H1 (cell line): ENCODE results near the gene CACNG7. TPM values are rescaled to one million over a fixed set of nuclear protein-coding genes. Genes with fewer than 3 reads are reported as not detected.

Experiments used
- CTCF ChIA-PET: fragments of 300-600 bp; sonication (Branson Sonifier 250); formaldehyde crosslinking; loops from one replicate; lab custom pipeline; 2021; ENCODE audit not compliant: partially characterized antibody; lab: Charles Lee
- POLR2A ChIA-PET: fragments of 300-600 bp; sonication (Branson Sonifier 250); formaldehyde crosslinking; loops from one replicate; lab custom pipeline; 2021; ENCODE audit warnings: inconsistent platforms; ENCODE audit not compliant: partially characterized antibody; lab: Charles Lee
- DNase-seq, 2 experiments: peaks; one replicate each; pipeline versions ENCODE4 v3.0.0 to v3.0.0-alpha.2; 2010 to 2022; ENCODE audit warnings: low spot score in 2 of 2, low read depth in 1 of 2, mixed read lengths in 1 of 2
- FAIRE-seq: peaks from 2 replicates; lab custom pipeline; 2011; peaks lifted over from hg19 to GRCh38; lab: Jason Lieb, UNC
- H2AFZ ChIP-seq: 2 replicates; pipeline ENCODE4 v1.8.1; 2012; ENCODE audit warnings: low read length, inconsistent platforms
- H2AK5ac ChIP-seq: 2 replicates; pipeline ENCODE4 v1.6.1; 2013; ENCODE audit warnings: low read depth, low read length
- H2BK120ac ChIP-seq: replicated peaks from 2 replicates; pipeline ENCODE3; 2013; ENCODE audit warnings: low read depth, low read length, inconsistent platforms
- H2BK12ac ChIP-seq: 2 replicates; pipeline ENCODE4 v1.6.1; 2013; ENCODE audit warnings: low read depth, low read length
- H2BK15ac ChIP-seq: 2 replicates; pipeline ENCODE4 v1.6.1; 2013; ENCODE audit warnings: low read length
- H2BK20ac ChIP-seq: 2 replicates; pipeline ENCODE4 v1.6.1; 2013; ENCODE audit warnings: low read length
- H2BK5ac ChIP-seq: 2 replicates; pipeline ENCODE4 v1.6.1; 2013; ENCODE audit warnings: low read depth, low read length
- H3K14ac ChIP-seq: 2 replicates; pipeline ENCODE4 v1.6.1; 2013; ENCODE audit warnings: inconsistent platforms; ENCODE audit not compliant: insufficient read length
- H3K18ac ChIP-seq: 2 replicates; pipeline ENCODE4 v1.6.1; 2013; ENCODE audit warnings: low read length; ENCODE audit errors: extremely low read depth
- H3K23ac ChIP-seq: 2 replicates; pipeline ENCODE4 v1.6.1; 2013; ENCODE audit warnings: inconsistent platforms; ENCODE audit not compliant: insufficient read length
- H3K23me2 ChIP-seq: 2 replicates; pipeline ENCODE4 v1.6.1; 2013; ENCODE audit warnings: low read depth, low read length
- H3K27ac ChIP-seq: 2 replicates; pipeline ENCODE4 v1.6.1; 2011; ENCODE audit warnings: low read depth, low read length, inconsistent platforms
- H3K27me3 ChIP-seq, 4 experiments: replicated peaks in 1 of 4; 1 replicate in 1 of 4; 2 replicates in 3 of 4; pipeline versions ENCODE4 v1.6.1 to v1.8.1; 2011 to 2013; ENCODE audit warnings: low read length in 3 of 4, mild to moderate bottlenecking in 3 of 4, inconsistent platforms in 2 of 4, mixed read lengths in 2 of 4, moderate library complexity in 1 of 4; ENCODE audit not compliant: control insufficient read depth in 3 of 4, insufficient read depth in 3 of 4; ENCODE audit errors: extremely low read depth in 1 of 4
- H3K36me3 ChIP-seq, 4 experiments: 2 replicates each; pipeline versions ENCODE4 v1.6.1 to v1.8.1; 2011 to 2013; ENCODE audit warnings: mild to moderate bottlenecking in 4 of 4, low read length in 3 of 4, moderate library complexity in 2 of 4, control low read depth in 1 of 4, inconsistent platforms in 1 of 4; ENCODE audit not compliant: insufficient read depth in 4 of 4, control insufficient read depth in 2 of 4
- H3K4ac ChIP-seq: replicated peaks from 2 replicates; pipeline ENCODE3; 2013; ENCODE audit warnings: low read length, low read depth, mixed read lengths, inconsistent platforms; ENCODE audit not compliant: insufficient read length
- H3K4me1 ChIP-seq, 4 experiments: replicated peaks in 1 of 4; 1 replicate in 1 of 4; 2 replicates in 3 of 4; pipeline versions ENCODE4 v1.6.1 to v1.8.1; 2011 to 2013; ENCODE audit warnings: low read length in 3 of 4, inconsistent platforms in 2 of 4, mixed read lengths in 1 of 4; ENCODE audit not compliant: insufficient read depth in 4 of 4, control insufficient read depth in 3 of 4
- H3K4me2 ChIP-seq, 2 experiments: 2 replicates each; pipeline versions ENCODE4 v1.6.1 to v1.8.1; 2011 to 2013; ENCODE audit warnings: low read depth in 2 of 2, low read length in 2 of 2, control low read depth in 1 of 2, inconsistent platforms in 1 of 2, mild to moderate bottlenecking in 1 of 2; ENCODE audit not compliant: insufficient read depth in 1 of 2
- H3K4me3 ChIP-seq, 4 experiments: fragments of 200-600, 300-600 bp in 1 of 4; sonication (generic), shearing (Covaris generic), sonication (Bioruptor Twin) in 1 of 4; 2 replicates each; pipeline versions ENCODE4 v1.5.1 to v1.8.1; 2011 to 2016; ENCODE audit warnings: low read length in 4 of 4, low read depth in 3 of 4, control low read depth in 2 of 4, inconsistent platforms in 2 of 4, mild to moderate bottlenecking in 2 of 4, mixed read lengths in 1 of 4, moderate library complexity in 1 of 4; ENCODE audit not compliant: insufficient read depth in 2 of 4; ENCODE audit errors: extremely low read depth in 1 of 4
- H3K56ac ChIP-seq: replicated peaks from 2 replicates; pipeline ENCODE3; 2013; ENCODE audit warnings: low read depth, mild to moderate bottlenecking, mixed read lengths, low read length, inconsistent platforms; ENCODE audit not compliant: insufficient read length
- H3K79me1 ChIP-seq: 2 replicates; pipeline ENCODE4 v1.6.1; 2013; ENCODE audit warnings: low read depth, low read length, control low read depth
- H3K79me2 ChIP-seq, 2 experiments: 2 replicates each; pipeline versions ENCODE4 v1.6.1 to v1.8.1; 2012 to 2013; ENCODE audit warnings: low read length in 2 of 2, mild to moderate bottlenecking in 2 of 2, inconsistent platforms in 1 of 2; ENCODE audit not compliant: insufficient read depth in 2 of 2, control insufficient read depth in 1 of 2
- H3K9ac ChIP-seq, 4 experiments: replicated peaks in 1 of 4; 1 replicate in 1 of 4; 2 replicates in 3 of 4; pipeline versions ENCODE4 v1.6.1 to v1.8.1; 2011 to 2013; ENCODE audit warnings: low read depth in 3 of 4, low read length in 3 of 4, control low read depth in 2 of 4, mild to moderate bottlenecking in 2 of 4, moderate library complexity in 2 of 4, inconsistent platforms in 1 of 4; ENCODE audit errors: extremely low read depth in 1 of 4
- H3K9me3 ChIP-seq, 2 experiments: 2 replicates each; pipeline versions ENCODE4 v1.6.1 to v1.8.1; 2012 to 2013; ENCODE audit warnings: mild to moderate bottlenecking in 2 of 2, moderate library complexity in 2 of 2, control low read depth in 1 of 2, inconsistent platforms in 1 of 2, low read depth in 1 of 2, low read length in 1 of 2, mixed read lengths in 1 of 2; ENCODE audit not compliant: insufficient read depth in 2 of 2
- H4K20me1 ChIP-seq, 2 experiments: replicated peaks in 1 of 2; 2 replicates each; pipeline versions ENCODE3 to v1.8.1; 2011 to 2013; ENCODE audit warnings: inconsistent platforms in 2 of 2, low read length in 2 of 2, mild to moderate bottlenecking in 1 of 2; ENCODE audit not compliant: insufficient read depth in 2 of 2, control insufficient read depth in 1 of 2
- H4K5ac ChIP-seq: 2 replicates; pipeline ENCODE4 v1.6.1; 2013; ENCODE audit warnings: low read length, low read depth, mixed read lengths, inconsistent platforms; ENCODE audit not compliant: insufficient read length
- H4K8ac ChIP-seq: 2 replicates; pipeline ENCODE4 v1.8.0; 2013; ENCODE audit warnings: mild to moderate bottlenecking, moderate library complexity, low read length, inconsistent platforms; ENCODE audit not compliant: insufficient read depth; ENCODE audit errors: extremely low read depth
- H4K91ac ChIP-seq: replicated peaks from 2 replicates; pipeline ENCODE3; 2013; ENCODE audit warnings: low read length, mixed read lengths, inconsistent platforms; ENCODE audit not compliant: insufficient read length
- ASH2L ChIP-seq: fragments of 200-600, 300-600 bp; sonication (generic); IDR thresholded peaks from one replicate; pipeline ENCODE4 v1.7.1; 2017; ENCODE audit warnings: low read length
- EGR1 ChIP-seq: IDR thresholded peaks from 2 replicates; pipeline ENCODE4 v1.6.1; 2011; ENCODE audit warnings: low read depth, low read length, borderline replicate concordance
- GABPA ChIP-seq: IDR thresholded peaks from 2 replicates; pipeline ENCODE4 v1.6.1; 2011; ENCODE audit warnings: mild to moderate bottlenecking, low read length, moderate library complexity, borderline replicate concordance; ENCODE audit not compliant: insufficient read depth
- HDAC6 ChIP-seq: IDR thresholded peaks from one replicate; pipeline ENCODE4 v1.7.1; 2012; ENCODE audit warnings: low read depth, mild to moderate bottlenecking, inconsistent platforms, low read length, moderate library complexity
- KDM1A ChIP-seq: fragments of 200-600, 300-600 bp; sonication (generic); IDR thresholded peaks from 2 replicates; pipeline ENCODE4 v1.7.1; 2016; ENCODE audit warnings: mild to moderate bottlenecking, low read length, borderline replicate concordance
- POU5F1 ChIP-seq: IDR thresholded peaks from 2 replicates; pipeline ENCODE4 v1.6.1; 2011; ENCODE audit warnings: low read depth, mild to moderate bottlenecking, low read length, moderate library complexity
- RFX5 ChIP-seq: IDR thresholded peaks from 2 replicates; pipeline ENCODE4 v1.6.1; 2011; ENCODE audit warnings: low read depth, low read length, improper control_type of control experiment, borderline replicate concordance
- RXRA ChIP-seq: IDR thresholded peaks from 2 replicates; pipeline ENCODE4 v1.6.1; 2011; ENCODE audit warnings: low read depth, mild to moderate bottlenecking, low read length, moderate library complexity; ENCODE audit not compliant: insufficient read depth
- SIN3A ChIP-seq, 2 experiments: IDR thresholded peaks in 1 of 2; conservative IDR thresholded peaks in 1 of 2; 2 replicates each; pipeline ENCODE4 v1.6.1; 2011 to 2012; ENCODE audit warnings: low read length in 2 of 2, improper control_type of control experiment in 1 of 2, low read depth in 1 of 2, mild to moderate bottlenecking in 1 of 2
- SUZ12 ChIP-seq: fragments of 200-600 bp; sonication (generic); IDR thresholded peaks from 2 replicates; pipeline ENCODE4 v1.6.1; 2012; ENCODE audit warnings: mild to moderate bottlenecking, inconsistent platforms, low read length, moderate library complexity, mixed read lengths
- TAF1 ChIP-seq: IDR thresholded peaks from 2 replicates; pipeline ENCODE4 v1.6.1; 2011; ENCODE audit warnings: mild to moderate bottlenecking, low read depth, low read length
- WGBS, 2 experiments: shearing (Covaris generic) in 1 of 2; methylation state at CpG; one replicate each; pipeline versions ENCODE4 v1.1.6 to v1.1.7; 2013 to 2015; ENCODE audit warnings: low lambda C conversion rate in 2 of 2, mixed read lengths in 2 of 2, inconsistent platforms in 1 of 2, low coverage in 1 of 2, missing lambda C conversion rate in 1 of 2; ENCODE audit not compliant: insufficient replicate concordance in 2 of 2, insufficient coverage in 1 of 2, insufficient read length in 1 of 2; ENCODE audit errors: extremely low coverage in 1 of 2, missing lambda C conversion rate in 1 of 2; 5-methylcytosine and 5-hydroxymethylcytosine counted together
- polyA plus RNA-seq, 7 experiments: library from polyadenylated mRNA; depleted of rRNA in 3 of 7; stranded (reverse) in 5 of 7; unstranded in 2 of 7; fragments of >200 nt in 5 of 7; fragments of 200-250 nt in 2 of 7; gene quantifications; 1 replicate in 5 of 7; 2 replicates in 1 of 7; 4 replicates in 1 of 7; pipeline versions ENCODE4 v1.2.1 to v1.2.3, GENCODE V29; 2011 to 2013; ENCODE audit warnings: missing spikeins in 2 of 7, mixed read lengths in 2 of 7
- total RNA-seq: library from RNA; stranded (reverse); fragmentation: NEBNext Ultra II Directional; extraction: Animal tissue kit (Norgen Biotek cat#: 25700); gene quantifications from 2 replicates; pipeline ENCODE4 v1.2.1, GENCODE V29; 2021
- TF ChIP-seq, protein P1 (sequence below): IDR thresholded peaks from 2 replicates; pipeline ENCODE4 v1.6.1; 2012; ENCODE audit warnings: inconsistent platforms

CACNG7 gene
- total and polyA plus RNA-seq, 2 of the 8 experiments (the other 6 are each of a cell fraction or from before 2014, with no cell fraction given): 28.9 to 69.8 TPM

GRCh38 chr19:53907193-53907581 lies 1.9 kb upstream of the CACNG7 start:
- H4K8ac ChIP-seq: no peak overlapping the region
- peaks cover 7% of the 10 kb centered on the region for H3K79me1 ChIP-seq
- H3K9me3 ChIP-seq: no peaks in the 10 kb centered on the region
- H2BK5ac ChIP-seq: 0 out of 2 replicates have a peak overlapping the region, but pooled peaks have one; percentile 75
- H2BK120ac ChIP-seq: no peak overlapping the region
- peaks cover 22% of the 10 kb centered on the region for H3K23me2 ChIP-seq
- POLR2A ChIA-PET: interaction anchor here (0.6 to 2.8 kb wide), 14 partner anchors 8 to 207 kb away, joined by 3 to 17 read pairs (median 6); partner anchors contain the start of genes MYADM and PRKCG
- H2AK5ac ChIP-seq: no peak overlapping the region; the same call in 1 of the 2 replicates
- H3K27ac ChIP-seq: no peak overlapping the region
- no peak overlapping the region for H3K18ac ChIP-seq
- H2BK15ac ChIP-seq: peak overlapping the region; percentile 72; the same call in 1 of the 2 replicates
- DNase-seq (no peak), FAIRE-seq (no peak)
- no peak overlapping the region for H3K56ac ChIP-seq
- WGBS, 2 experiments: 66% methylated on average over 14 of the region's 14 CpGs; no CpG with 5 or more reads in 1 of the 2 experiments
- H2BK12ac ChIP-seq: 0 out of 2 replicates have a peak overlapping the region, but pooled peaks have one; percentile 90
- no peak overlapping the region for H3K23ac ChIP-seq
- peak overlapping the region; percentile 2 for H3K4ac ChIP-seq
- no peak overlapping the region for H3K9ac ChIP-seq
- H3K14ac ChIP-seq: no peak overlapping the region
- H4K5ac ChIP-seq: no peak overlapping the region
- CTCF ChIA-PET: interaction anchor here (0.6 to 2.9 kb wide), 26 partner anchors 10 to 995 kb away, joined by 3 to 31 read pairs (median 4); partner anchors contain the start of gene MYADM
- H3K79me2 ChIP-seq: peaks cover 0 to 18% of the 10 kb centered on the region in 2 experiments; a peak in 3 of 4 replicates
- H4K91ac ChIP-seq: no peak overlapping the region
- H3K4me2 ChIP-seq: peak overlapping the region; percentile 95; a peak in 3 of 4 replicates
- peaks cover 0 to 23% (median 14%) of the 10 kb centered on the region in 4 experiments; a peak in 5 of 7 replicates for H3K27me3 ChIP-seq
- peak overlapping the region in 2 of 4 experiments; percentile 57 to 72; a peak in 3 of 8 replicates for H3K4me3 ChIP-seq
- H2BK20ac ChIP-seq: no peak overlapping the region
- H4K20me1 ChIP-seq: peaks cover 3 to 10% of the 10 kb centered on the region in 2 experiments
- no peak overlapping the region for H2AFZ ChIP-seq
- H3K4me1 ChIP-seq: peaks cover 0 to 14% (median 4%) of the 10 kb centered on the region in 4 experiments; a peak in 5 of 7 replicates
- no peaks in the 10 kb centered on the region for H3K36me3 ChIP-seq
- TF ChIP-seq RXRA (no peak), EGR1 (no peak), POU5F1 (no peak), ASH2L (no peak), SIN3A (conservative IDR thresholded peaks at IDR 0.05 in 1 of 2, IDR thresholded peaks at IDR 0.05 in 1 of 2; ENCODE audit: low read depth in 1 of 2, low read length in 2 of 2) (no peak), GABPA (no peak), TAF1 (no peak), RFX5 (no peak), SUZ12 (no peak), HDAC6 (no peak), KDM1A (no peak)
- TF ChIP-seq, protein P1, sequence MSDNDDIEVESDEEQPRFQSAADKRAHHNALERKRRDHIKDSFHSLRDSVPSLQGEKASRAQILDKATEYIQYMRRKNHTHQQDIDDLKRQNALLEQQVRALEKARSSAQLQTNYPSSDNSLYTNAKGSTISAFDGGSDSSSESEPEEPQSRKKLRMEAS: no peak
